GM18951 (cell line): ENCODE results near the gene CHKB.

ENCODE experiments used
- POLR2A ChIP-seq: IDR thresholded peaks from 4 replicates; pipeline ENCODE4 v1.6.1; 2011; ENCODE audit warnings: mild to moderate bottlenecking; ENCODE audit not compliant: insufficient read length, insufficient read depth; ENCODE audit errors: extremely low read depth
- in situ Hi-C: fragments of 300-500 bp; cut with MboI; formaldehyde crosslinking; loops from one replicate; pipeline ENCODE4 v1.12.0; 2022; ENCODE audit warnings: low sequenced_read_pairs, mixed read lengths, inconsistent platforms; ENCODE audit not compliant: unreplicated experiment

Gene CHKB

DNA sequence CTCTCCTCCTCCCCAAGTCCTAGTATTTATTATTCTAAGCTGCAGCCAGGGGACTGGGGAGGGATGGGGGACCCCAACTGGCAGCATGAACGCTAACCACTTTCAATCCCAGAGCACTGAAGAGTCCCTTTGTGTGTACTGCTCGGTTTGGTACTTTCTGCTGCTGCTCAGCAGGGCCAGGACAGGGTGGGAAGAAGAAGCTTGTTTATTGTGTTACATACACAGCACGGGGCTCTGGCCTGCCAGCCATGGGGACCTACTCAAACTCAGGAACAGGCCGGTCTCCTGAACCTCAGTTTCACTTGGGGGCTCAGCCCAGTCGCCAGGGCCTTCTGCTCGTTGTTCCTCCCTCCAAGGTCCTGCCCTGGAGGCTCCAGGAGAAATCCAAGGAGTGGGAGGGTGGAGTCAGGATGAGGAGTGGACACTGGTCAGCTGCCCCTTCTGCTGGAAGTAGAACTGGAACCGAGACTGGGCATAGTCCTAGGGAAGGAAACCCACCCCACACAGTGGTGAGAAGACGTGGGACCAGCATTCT, 3.8 kb downstream of the CHKB start:
- in situ Hi-C loops: no loop called here
- TF ChIP-seq POLR2A: no peak

DNA sequence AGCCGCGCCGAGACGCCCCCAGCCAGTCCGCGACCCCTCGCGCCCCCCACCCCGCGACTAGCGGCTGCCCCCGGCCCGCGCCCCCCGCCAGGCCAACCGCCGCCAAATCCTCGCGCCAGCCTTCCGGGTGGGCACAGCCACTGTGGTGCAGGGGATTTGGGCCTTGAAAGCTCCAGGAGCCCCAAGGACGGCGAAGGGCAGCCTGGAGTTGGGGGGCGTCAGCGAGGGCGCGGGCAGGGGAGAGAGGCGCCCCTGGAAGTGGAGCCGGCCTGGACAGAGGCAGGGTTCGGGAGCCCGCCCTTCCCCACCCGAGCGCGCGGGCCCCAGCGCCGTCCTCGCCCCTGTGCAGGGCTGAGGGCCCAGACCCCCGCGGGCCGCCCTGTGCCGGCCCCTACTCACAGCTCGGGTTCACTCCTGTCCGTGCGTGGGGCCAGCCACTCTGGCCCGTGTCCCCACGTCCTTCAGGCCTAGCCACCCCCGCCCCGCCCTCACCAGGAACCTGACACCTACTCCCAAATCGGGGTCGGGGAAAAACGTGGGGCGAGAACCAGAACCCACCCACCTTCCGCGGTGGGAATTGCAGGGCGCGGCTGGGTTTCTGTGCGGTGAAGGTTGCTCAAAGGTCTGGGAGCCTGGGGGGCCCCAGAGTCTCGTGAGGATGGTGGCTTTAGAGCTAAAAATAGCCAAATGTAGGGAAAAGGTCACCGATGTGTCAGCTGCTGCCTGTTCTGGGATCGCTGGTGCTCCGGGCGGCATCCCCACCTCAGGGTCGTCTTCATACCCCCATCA, 4.5 kb downstream of the CHKB start, which contains the start of gene CPT1B:
Gene CPT1B, minus strand, starts transcription at position 441 of the 789 bp plus-strand sequence. CDS start 512 bp downstream, outside the sequence.
- in situ Hi-C loops: no loop called here
- TF ChIP-seq POLR2A: no peak

DNA sequence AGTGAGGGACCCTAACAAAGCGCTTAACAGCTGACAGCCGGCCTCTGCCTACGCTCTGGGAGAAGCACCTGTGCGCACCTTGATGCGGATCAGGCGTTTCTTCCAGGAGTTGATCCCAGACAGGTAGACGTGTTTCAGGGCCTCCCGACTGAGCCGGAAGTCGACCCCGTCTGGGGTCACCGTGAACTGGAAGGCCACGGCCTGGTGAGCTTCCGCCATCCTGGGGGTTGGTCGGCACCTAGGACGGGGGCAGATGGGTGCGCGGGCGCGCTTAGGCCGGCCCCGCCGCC, 5.0 kb downstream of the CHKB start:
- in situ Hi-C loops: no loop called here
- TF ChIP-seq POLR2A: no peak

DNA sequence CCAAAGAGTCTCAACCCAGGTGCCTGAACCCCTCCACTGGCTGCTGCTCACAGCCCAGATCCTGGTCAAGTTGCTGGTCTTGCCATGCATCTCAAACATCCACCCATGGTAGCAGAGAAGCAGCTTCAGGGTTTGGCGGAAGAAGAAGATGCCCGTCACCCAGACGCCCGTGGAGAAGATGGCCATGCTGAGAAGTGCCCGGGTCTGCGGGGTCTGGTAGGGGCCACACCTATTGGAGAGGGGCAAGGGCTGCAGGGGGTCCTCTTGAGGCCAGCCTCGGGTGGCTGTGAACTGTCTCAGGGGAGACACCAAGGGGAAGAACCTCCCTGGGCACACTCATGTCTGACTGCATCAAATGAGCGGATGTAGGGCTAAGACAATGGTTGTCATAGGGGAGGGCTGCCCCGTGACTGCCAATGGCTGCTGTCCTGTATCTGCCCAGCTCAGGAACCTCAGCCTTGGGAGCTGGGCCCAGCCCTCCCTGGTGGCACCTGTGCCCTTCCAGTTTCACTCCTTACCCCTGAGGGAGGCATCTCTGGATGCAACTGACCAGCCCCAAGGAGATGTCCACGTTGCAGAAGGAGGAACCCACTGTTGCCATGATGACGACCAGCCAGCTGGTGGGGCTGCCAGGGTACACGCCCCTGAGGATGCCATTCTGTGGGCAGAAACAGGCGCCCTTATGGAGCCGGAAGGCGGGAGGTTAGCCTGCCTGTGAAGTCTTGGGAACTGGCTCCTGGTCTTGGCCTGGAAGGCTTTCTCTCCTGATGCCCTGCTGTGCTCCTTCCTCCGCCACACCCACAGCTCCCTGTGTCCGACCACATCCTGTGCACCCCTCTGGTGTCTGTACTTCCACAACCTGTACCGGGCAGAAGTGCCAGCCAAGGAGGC, 5.6 kb downstream of the CHKB start:
- in situ Hi-C loops: no loop called here
- TF ChIP-seq POLR2A: no peak

DNA sequence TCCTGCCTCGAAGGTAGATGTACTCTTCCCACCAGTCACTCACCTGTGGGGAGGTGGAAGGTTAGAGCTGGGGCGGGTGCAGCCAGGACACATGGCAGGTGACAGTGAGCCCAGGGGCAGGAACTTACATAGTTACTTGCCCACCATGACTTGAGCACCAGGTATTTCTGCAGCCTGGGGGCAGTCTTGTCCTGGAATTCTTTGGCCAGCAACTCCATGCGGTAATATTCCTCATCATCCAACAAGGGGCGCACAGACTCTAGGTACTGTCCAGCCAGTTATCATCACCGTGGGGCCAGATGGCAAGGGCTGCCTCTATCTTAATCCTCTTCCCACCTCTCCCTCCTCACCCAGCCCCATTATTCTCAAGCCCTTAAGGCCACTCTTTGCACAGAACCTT, 6.6 kb downstream of the CHKB start:
- in situ Hi-C loops: no loop called here

DNA sequence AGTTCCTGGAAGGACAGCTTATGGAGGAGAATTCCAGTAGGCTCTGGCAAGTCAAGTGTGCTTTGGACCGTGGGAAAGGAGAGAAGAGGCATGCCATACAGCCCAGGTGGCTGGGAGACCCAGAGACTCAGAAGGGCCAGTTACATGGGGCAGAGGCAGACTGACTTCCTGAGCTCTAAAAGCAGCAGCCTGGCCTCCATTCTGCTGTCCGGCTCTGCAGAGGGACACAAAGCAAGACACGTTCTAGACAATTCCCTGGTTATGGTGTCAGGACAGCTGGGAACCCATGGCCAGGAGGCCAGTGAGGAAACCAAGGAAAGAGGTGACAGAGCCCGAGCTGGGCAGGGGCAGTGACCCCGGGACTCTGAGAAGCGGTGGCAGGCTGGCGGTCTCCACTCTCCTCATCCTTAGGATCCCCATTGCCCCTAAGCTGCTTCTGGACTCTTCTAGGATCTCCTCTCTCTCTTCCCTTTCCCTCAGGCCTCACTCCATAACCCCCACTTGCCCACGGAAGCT, 7.2 kb downstream of the CHKB start:
- TF ChIP-seq POLR2A: no peak

More for the DNA sequence above, 6.6 kb downstream of the CHKB start:
- TF ChIP-seq POLR2A: no peak

DNA sequence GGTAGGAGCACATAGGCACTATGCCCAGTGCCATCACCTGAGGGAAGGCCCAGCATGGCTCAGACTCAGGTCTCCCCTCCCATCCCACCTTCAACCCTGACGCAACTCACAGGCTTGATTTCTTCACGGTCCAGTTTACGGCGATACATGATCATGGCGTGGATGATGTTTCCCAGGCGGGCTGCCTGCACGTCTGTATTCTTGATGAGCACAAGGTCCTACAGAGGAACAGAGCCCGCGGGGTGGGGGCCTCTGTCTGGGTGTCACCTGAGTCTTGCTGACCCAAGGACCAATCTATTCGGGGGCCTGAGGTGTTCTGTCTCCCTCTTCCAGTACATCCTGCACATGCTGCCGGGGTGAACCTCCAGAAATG, 8.3 kb downstream of the CHKB start:
- in situ Hi-C loops: no loop called here
- TF ChIP-seq POLR2A: no peak

More for the DNA sequence above, 7.2 kb downstream of the CHKB start:
- in situ Hi-C loops: no loop called here

DNA sequence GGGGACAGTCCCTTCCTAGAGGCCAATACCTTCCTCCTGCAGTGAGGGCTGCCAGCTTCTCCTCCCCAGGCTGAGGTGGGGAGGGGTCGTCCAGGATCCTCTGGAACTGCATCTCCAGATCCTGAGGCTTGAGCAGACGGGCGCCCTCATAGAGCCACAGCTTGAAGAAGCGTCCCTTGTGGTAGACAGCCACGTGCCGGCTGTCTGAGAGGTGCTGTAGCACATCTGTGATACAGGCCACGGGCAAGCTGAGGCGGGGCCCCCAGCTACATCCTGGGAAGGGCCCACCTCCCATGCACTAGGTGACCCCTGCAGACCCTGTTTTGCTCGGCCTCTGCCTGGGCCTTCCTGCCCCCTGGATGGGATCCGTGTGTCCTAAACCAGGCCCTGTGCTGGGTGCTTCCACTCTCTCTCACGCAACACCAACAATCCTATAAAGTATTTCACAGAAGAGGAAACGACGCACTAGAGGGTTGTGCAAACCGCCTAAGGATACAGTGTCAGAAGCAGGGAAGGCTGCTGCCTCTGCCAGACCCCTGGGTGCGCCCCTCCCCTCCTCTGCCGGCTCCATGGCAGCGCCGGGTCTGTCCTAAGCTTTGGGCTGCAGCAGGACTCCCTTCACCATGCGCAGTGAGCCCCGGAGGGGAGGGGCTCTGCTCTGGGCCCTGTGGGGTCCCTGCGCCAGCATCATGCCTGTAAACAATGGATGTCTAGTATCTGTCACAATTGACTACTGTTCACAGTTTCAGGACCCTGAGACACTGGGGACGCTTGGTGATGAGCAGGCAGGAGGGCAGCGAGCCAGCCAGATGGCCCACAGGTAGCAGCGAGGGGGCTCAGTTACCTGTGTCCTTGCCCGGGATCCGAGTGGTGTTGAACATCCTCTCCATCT, 8.9 kb downstream of the CHKB start:
- TF ChIP-seq POLR2A: no peak
- in situ Hi-C loops: no loop called here

DNA sequence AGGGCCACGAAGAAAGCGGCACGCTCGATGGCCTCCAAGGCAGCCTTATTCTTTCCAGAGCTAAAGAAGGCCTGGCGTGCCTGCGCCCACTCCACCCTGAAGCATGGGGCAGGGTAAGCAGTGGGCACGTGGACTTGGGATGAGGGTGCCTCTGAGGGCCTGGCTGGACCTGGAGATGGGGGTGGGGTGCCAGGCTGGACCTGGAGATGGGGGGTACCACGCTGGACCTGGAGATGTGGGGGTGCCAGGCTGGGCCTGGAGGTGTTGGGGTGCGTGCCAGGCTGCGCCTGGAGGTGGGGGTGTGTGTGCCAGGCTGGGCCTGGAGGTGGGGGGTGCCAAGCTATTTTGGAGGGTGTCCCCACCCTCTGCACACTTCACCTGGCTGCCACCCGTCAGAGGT, 9.7 kb downstream of the CHKB start:
- in situ Hi-C loops: no loop called here
- TF ChIP-seq POLR2A: no peak

DNA sequence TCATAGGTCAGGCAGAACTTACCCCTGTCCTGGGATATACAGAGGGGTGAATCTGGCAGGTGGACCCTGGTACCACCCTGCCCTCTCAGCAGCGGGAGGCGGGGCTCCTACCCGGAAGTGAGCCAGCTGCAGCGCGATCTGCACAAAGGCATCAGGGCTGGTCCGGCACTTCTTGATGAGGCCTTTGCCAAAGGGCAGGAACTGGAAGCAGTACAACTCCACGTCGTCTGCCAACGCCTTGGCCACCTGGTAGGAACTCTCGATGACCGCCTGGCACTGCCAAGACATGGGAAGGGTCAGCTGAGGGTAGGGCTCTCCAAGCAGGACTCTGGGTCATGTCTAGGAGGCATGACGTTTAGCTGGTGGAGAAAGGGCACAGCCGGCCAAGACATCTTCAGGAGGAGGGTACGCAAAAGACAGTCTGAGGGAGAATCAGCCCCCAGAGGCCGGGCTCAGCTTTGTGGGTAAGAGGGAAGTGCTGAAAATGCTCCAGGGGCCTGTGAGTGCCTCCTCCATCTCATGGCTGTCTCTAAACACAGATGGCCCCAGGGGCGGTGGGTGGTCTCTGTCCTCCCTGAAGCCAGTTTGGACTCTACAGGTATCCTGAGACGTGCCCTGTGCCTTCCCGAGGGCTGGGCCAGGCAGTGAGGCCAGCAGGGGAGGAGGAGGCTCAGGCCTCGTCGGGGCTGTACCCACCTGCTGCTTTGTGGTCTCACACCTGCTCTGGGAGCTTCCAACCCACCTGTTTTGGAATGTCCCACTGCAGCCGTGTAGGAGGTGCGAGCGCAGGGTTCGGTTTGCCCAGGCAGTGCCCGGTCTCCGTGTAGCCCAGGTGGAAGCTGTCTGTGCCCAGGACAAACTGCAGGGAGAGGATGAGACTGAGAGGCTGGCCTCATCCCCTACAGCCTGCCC, 11.1 kb downstream of the CHKB start:
- in situ Hi-C loops: no loop called here

DNA sequence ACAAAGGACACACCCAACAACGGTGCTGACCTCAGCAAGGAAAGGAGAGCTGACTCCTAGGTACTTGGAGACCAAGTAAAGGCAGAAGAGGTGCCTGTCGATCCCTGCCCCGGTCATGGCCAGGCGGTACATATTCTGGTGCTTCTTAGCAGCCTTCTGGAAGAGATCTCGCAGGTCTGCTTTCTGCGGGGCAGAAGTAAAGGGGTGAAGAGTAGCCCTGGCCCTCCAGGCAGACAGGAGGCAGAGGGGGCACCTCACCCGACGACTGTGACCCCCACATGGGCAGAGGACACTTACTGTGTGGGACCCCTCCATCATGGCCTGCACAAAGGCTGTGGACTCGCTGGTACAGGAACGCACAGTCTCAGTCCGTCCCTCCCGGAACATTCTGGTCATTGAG, 11.8 kb downstream of the CHKB start:
- TF ChIP-seq POLR2A: no peak
- in situ Hi-C loops: no loop called here

More for the DNA sequence above, 11.1 kb downstream of the CHKB start:
- no peak for TF ChIP-seq POLR2A

DNA sequence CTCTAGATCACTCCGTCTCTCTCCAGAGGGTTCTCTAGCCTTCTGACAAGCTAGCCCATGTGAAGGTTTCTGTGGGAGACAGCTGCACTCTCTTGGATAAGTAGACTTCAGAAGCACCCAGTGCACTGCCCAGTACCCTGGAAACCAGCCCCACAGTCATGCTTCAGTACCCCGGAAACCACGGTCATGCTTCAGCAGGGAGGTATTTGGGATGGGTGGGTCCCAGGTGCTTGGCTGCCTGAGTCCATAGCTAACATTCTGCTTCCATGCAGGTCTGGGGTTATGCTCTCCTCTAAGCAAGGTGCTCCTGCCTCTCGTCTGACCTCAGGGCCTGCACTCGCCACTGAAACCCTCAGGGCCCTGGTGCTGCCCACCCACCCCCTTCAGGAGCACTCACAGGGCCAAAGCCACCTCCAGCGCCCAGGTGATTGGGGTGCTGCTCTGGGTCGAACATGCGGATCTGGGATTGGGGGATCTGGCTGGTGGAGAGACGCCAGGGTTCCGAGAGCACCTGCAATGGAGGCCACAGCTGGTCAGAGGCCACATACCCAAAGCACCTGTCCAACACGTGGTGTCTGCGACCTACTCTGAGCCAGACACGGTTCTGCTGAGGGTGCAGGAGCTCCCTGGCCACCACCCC, 12.6 kb downstream of the CHKB start:
- in situ Hi-C loops: no loop called here

More for the DNA sequence above, 12.6 kb downstream of the CHKB start:
- TF ChIP-seq POLR2A: no peak
